ENCODE data around the gene INHBE. TPM values are rescaled to one million over a fixed set of nuclear protein-coding genes. Genes with fewer than 3 reads are reported as not detected.
"Not testable (repeated sequence)": the region's sequence is repeated elsewhere in the genome, so short reads cannot be mapped to it uniquely, and the experiment has no call there.

Gene INHBE
- 0.24 and 0.88 TPM in 2 replicates for total RNA-seq (2014; rRNA removed; shearing (Covaris generic))

GRCh38 chr12:57454566-57455373 is at the start of gene INHBE:
TSS of gene INHBE (plus strand) at chr12:57455307. CDS start at chr12:57455537, 230 bp downstream.
- peak; percentile 71 for DNase-seq (ENCODE audit: low read depth)

DNA sequence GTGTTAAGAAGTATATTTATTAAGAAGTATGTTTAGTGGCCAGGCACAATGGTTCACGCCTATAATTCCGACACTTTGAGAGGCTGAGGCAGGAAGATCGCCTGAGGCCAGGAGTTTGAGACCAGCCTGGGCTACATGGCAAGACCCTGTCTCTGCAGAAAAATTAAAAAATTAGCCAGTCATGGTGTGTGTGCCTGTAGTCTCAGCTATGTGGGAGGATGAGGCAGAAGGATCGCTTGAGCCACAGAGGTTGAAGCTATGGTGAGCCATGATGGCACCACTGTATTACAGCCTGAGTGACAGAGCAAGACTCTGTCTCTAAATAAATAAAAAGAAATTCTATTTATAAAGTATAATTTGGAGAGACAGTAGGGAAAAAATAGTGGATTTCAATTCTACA is 44.6 kb upstream of the INHBE start:
- DNase-seq (ENCODE audit: low read depth), result no peak

- not testable (repeated sequence) for DNase-seq (ENCODE audit: low read depth)
These were observed 40.9 kb upstream of the INHBE start for GRCh38 chr12:57414160-57414559.

- DNase-seq (ENCODE audit: low read depth), result no peak
These were observed 40.0 kb upstream of the INHBE start for GRCh38 chr12:57415088-57415487.

GRCh38 chr12:57416039-57416996 is 38.8 kb upstream of the INHBE start:
- peak; percentile 11 for DNase-seq (ENCODE audit: low read depth)

DNA sequence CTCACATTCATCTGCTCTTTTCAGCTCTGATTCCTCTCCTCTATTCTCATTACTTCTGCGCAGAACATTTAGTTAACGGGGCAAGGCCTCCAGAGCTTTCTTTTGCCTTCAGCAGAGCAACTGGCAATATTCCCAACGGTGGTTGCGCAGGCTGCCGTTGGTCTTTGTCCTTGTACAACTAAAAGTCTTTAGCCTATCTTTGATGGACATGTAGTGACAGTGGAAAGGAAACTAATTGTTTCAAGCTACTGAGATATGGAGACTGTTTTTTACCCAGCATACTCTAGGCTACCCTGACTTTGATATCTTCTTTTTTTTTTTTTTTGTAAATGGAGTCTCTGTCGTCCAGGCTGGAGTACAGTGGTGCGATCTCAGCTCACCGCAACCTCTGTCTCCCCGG is 36.9 kb upstream of the INHBE start:
- DNase-seq (ENCODE audit: low read depth), result no peak

DNA sequence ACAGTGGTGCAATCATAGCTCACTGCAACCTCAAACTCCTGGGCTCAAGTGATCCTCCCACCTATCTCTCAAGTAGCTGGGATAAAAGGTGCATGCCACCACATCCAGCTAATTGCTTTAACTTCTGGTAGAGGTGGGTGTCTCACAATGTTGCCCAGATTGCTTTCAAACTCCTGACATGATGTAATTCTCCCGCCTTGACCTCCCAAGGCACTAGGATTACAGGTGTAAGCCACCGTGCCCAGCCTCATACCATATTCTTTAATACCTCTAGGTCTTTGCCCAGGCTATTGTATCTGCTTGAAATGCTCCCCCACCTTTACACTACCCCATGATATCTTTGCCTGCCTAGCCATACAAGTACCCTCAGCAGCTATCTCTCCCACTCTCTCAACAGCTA is 35.6 kb upstream of the INHBE start:
- no peak for DNase-seq (ENCODE audit: low read depth)

- DNase-seq (ENCODE audit: low read depth), result no peak
These were observed 34.6 kb upstream of the INHBE start for GRCh38 chr12:57420482-57420881.

GRCh38 chr12:57426948-57427347 is 28.2 kb upstream of the INHBE start:
- not testable (repeated sequence) for DNase-seq (ENCODE audit: low read depth)

GRCh38 chr12:57428965-57429364 is 26.1 kb upstream of the INHBE start:
- no peak for DNase-seq (ENCODE audit: low read depth)

GRCh38 chr12:57429473-57430111 is 25.5 kb upstream of the INHBE start:
- peak; percentile 3 for DNase-seq (ENCODE audit: low read depth)

DNA sequence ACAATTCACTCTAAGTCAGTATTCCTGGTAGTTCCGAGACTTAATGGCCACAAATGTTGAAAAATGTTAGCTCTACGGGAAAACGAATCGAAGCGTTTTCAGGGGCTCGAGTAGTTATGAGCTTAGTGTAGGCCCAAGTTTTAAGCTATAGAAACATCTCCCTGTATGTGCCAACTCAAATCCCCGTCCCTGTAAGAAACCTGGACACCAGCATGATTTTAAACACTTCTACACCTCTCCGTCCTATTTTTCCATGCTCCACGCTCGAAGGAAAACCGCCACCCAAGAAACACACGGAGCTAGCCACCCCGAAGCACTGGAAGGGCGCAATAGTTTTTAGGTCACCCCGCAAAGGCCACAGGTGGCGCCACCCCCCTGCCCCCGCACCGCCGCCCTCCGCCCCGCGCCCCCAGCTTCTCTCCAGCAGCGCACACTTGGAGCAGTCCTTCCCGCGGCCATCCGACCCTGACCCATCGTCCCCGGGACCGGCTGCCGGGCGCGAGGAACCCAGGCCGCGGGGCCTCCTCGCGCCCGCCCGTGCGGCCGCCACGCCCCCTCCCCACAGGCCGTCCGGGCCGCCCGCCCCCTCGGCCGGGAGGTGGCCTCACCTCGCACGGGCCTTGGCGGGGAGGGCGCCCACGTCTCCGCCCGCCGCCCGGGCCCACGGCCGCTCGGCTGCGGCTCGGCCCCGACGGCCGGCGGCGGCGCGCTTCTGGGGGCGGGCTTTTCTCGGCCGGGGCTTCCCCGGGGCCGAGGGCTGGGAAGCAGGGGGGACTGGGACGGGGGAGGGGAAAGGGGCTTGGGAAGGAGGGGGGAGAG is 24.8 kb upstream of the INHBE start:
- DNase-seq (ENCODE audit: low read depth), result peak; percentile 17

- peak; percentile 91 for DNase-seq (ENCODE audit: low read depth)
These were observed 24.1 kb upstream of the INHBE start, which contains the start of gene R3HDM2 for GRCh38 chr12:57430931-57431566. TSS of gene R3HDM2 (minus strand) at chr12:57431043. CDS start at chr12:57310428, 120,615 bp downstream.

DNA sequence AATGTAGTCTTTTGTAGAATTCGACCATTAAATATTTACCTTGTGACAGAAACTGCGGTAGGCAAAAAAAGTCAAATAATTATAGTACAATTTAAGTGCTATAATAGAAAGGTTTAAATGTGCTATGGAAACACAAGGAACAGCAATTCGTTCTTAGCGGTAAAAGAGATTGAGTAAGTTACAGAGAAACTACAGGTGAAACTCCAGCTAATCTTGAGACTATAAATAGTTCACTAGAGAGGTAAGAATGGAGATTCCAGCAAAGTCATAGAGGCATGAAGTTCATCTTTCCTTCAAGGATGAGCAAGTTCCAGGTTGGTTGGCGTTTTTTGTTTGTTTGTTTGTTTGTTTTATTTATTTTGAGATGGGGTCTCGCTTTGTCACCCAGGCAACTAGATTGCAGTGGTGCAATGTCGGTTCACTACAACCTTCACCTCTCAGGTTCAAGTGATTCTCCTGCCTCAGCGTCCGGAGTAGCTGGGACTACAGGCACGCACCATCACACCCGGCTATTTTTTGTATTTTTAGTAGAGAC is 23.4 kb upstream of the INHBE start:
- DNase-seq (ENCODE audit: low read depth), result no peak

DNA sequence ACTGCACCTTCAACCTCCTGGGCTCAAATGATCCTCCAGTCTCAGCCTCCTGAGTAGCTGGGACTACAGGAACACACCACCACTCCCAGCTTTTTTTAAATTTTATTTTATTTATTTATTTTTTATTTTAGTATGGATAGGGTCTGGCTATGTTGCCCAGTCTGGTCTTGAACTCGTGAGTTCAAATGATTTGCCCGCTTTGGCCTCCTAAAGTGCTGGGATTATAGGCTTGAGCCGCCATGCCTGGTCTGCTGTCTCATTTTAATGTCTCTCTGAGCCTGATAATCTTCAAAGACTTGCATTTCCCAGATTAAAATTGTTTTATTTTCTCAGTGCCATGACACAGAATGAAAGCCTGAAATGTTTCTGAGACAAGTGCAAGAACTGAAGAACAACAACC is 21.7 kb upstream of the INHBE start:
- no peak for DNase-seq (ENCODE audit: low read depth)

DNA sequence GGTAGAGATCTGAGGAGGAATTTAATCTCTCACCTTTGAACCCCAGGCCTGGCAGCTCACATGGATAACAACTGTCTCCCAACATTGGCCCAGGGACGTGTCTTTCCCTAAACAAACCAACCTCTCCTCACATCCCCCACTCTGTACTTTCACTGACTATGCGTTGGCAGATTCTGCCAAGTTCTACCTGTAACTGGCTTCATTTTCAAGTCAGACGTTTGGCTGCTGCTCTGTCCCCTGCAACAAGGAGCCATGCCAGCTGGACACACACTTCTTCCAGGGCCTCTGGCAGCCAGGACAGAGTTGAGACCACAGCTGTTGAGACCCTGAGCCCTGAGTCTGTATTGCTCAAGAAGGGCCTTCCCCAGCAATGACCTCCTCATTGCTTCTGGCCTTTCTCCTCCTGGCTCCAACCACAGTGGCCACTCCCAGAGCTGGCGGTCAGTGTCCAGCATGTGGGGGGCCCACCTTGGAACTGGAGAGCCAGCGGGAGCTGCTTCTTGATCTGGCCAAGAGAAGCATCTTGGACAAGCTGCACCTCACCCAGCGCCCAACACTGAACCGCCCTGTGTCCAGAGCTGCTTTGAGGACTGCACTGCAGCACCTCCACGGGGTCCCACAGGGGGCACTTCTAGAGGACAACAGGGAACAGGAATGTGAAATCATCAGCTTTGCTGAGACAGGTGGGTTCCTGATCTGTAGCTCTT is 20.4 kb upstream of the INHBE start, which contains the start of gene INHBC:
Gene INHBC (plus strand): TSS at position 268 of the 707 bp plus-strand sequence. CDS start 103 bp downstream, at position 371.
- no peak for DNase-seq (ENCODE audit: low read depth)

- DNase-seq (ENCODE audit: low read depth), result no peak
These were observed 19.8 kb upstream of the INHBE start for GRCh38 chr12:57435293-57435692.

GRCh38 chr12:57438400-57438799 is 16.7 kb upstream of the INHBE start:
- no peak for DNase-seq (ENCODE audit: low read depth)

GRCh38 chr12:57439762-57440266 is 15.3 kb upstream of the INHBE start:
- no peak for DNase-seq (ENCODE audit: low read depth)

Measured in RPMI7951 (cell line).